Upper lobe of left lung (tissue), 4 donors: ENCODE measurements around the gene IL17RC.

Experiments
- EP300 ChIP-seq, 4 donors: sonication (generic); formaldehyde crosslinking; IDR thresholded peaks; one replicate each; pipeline ENCODE4 v1.5.1; 2017; ENCODE audit warnings: antibody characterized with exemption in 4 of 4, control low read depth in 2 of 4
- POLR2A ChIP-seq, 4 donors: fragments of 450-650 bp; IDR thresholded peaks; one replicate each; pipeline ENCODE4 v1.5.1; 2016 to 2017; ENCODE audit warnings: antibody characterized with exemption in 4 of 4, mild to moderate bottlenecking in 2 of 4
- POLR2AphosphoS5 ChIP-seq, 2 donors: sonication (generic); formaldehyde crosslinking; IDR thresholded peaks; one replicate each; pipeline ENCODE4 v1.5.1; 2017; ENCODE audit warnings: antibody characterized with exemption in 2 of 2
- TF ChIP-seq, protein P1 (sequence below), 6 experiments: fragments of 450-650 bp in 4 of 6; fragments of 200-600 bp in 2 of 6; sonication (generic) in 2 of 6; IDR thresholded peaks; one replicate each; pipeline ENCODE4 v1.5.1; 2016 to 2019; ENCODE audit warnings: antibody characterized with exemption in 6 of 6

DNA sequence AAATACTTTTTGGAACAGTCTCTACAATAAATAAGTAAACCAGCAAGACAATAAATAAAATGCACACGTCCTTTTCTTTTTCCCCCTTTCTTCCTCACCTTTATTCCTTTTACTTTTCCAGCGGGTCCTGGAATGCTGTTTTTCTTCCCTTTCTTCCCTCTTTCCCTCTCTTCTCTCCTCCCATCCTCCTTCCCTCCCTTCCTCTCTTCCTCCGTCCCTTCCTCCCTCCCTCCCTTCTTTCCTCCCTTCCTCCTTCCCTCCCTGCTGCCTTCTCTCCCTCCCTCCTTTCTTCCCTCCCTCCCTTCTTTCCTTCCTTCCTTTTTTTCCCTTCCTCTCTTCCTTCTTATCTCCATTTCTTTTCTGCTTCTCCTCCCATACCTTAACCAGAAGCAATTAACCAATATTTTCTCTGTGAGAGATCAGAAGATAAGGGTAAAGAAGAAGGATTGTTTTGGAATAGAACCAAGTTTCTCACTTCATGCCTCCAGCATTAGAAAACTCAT lies 17.6 kb upstream of the IL17RC start:
- TF ChIP-seq, protein P1, sequence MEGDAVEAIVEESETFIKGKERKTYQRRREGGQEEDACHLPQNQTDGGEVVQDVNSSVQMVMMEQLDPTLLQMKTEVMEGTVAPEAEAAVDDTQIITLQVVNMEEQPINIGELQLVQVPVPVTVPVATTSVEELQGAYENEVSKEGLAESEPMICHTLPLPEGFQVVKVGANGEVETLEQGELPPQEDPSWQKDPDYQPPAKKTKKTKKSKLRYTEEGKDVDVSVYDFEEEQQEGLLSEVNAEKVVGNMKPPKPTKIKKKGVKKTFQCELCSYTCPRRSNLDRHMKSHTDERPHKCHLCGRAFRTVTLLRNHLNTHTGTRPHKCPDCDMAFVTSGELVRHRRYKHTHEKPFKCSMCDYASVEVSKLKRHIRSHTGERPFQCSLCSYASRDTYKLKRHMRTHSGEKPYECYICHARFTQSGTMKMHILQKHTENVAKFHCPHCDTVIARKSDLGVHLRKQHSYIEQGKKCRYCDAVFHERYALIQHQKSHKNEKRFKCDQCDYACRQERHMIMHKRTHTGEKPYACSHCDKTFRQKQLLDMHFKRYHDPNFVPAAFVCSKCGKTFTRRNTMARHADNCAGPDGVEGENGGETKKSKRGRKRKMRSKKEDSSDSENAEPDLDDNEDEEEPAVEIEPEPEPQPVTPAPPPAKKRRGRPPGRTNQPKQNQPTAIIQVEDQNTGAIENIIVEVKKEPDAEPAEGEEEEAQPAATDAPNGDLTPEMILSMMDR (IDR thresholded peaks at IDR 0.05): no peak
- no peak for TF ChIP-seq POLR2AphosphoS5 (IDR thresholded peaks at IDR 0.05)
- TF ChIP-seq POLR2A (IDR thresholded peaks at IDR 0.05): no peak
- no peak for TF ChIP-seq EP300 (IDR thresholded peaks at IDR 0.05)
